WTC11 (cell line): Measurements from ENCODE around the gene ANKRD11. TPM values are rescaled to one million over a fixed set of nuclear protein-coding genes. Genes with fewer than 3 reads are reported as not detected.
A peak's percentile ranks its signal among the peaks of the same experiment; 100 is the strongest.

ENCODE experiments used
- ATAC-seq: fragments of 200-7000 bp; cut with Tn5 transposase; 2 replicates; pipeline ENCODE4 v1.10.0; 2021; ENCODE audit warnings: mild to moderate bottlenecking, moderate library complexity
- CTCF ChIA-PET: fragments of 300-600 bp; sonication (Branson Sonifier 250); formaldehyde crosslinking; loops from one replicate; lab custom pipeline; 2021; ENCODE audit warnings: antibody characterized with exemption; lab: Charles Lee
- POLR2A ChIA-PET: fragments of 350-600 bp; sonication (Branson Sonifier 250); formaldehyde crosslinking; loops from one replicate; lab custom pipeline; 2021; ENCODE audit warnings: antibody characterized with exemption; lab: Charles Lee
- DNase-seq: peaks from one replicate; pipeline ENCODE4 v3.0.0; 2021; ENCODE audit warnings: low spot score
- H3K27ac Mint-ChIP-seq: 2 replicates; pipeline ENCODE4 v1.8.0; 2021; ENCODE audit warnings: mixed read lengths
- H3K27me3 Mint-ChIP-seq: 2 replicates; pipeline ENCODE4 v1.8.0; 2021; ENCODE audit warnings: low read depth, mild to moderate bottlenecking, moderate library complexity, mixed read lengths
- H3K36me3 Mint-ChIP-seq: 2 replicates; pipeline ENCODE4 v1.8.0; 2021; ENCODE audit warnings: mixed read lengths
- H3K4me1 Mint-ChIP-seq: 2 replicates; pipeline ENCODE4 v1.8.0; 2022; ENCODE audit warnings: mixed read lengths
- H3K4me3 Mint-ChIP-seq: 2 replicates; pipeline ENCODE4 v1.8.0; 2021; ENCODE audit warnings: mild to moderate bottlenecking, moderate library complexity, mixed read lengths
- H3K9me3 Mint-ChIP-seq: 2 replicates; pipeline ENCODE4 v1.8.0; 2021; ENCODE audit warnings: mixed read lengths
- CBFB ChIP-seq: sonication (generic); formaldehyde crosslinking; IDR thresholded peaks from 2 replicates; pipeline ENCODE4 v1.8.1; 2022; ENCODE audit warnings: mild to moderate bottlenecking, low read depth, missing genetic modification reagents
- GABPB1 ChIP-seq: sonication (generic); formaldehyde crosslinking; IDR thresholded peaks from 2 replicates; pipeline ENCODE4 v1.8.1; 2023; ENCODE audit warnings: mild to moderate bottlenecking, missing genetic modification reagents
- JUN ChIP-seq: sonication (generic); formaldehyde crosslinking; IDR thresholded peaks from 2 replicates; pipeline ENCODE4 v1.8.0; 2023; ENCODE audit warnings: mild to moderate bottlenecking, missing genetic modification reagents
- NR2C2 ChIP-seq: sonication (generic); formaldehyde crosslinking; IDR thresholded peaks from 2 replicates; pipeline ENCODE4 v1.8.0; 2022; ENCODE audit warnings: mild to moderate bottlenecking, missing genetic modification reagents
- OVOL2 ChIP-seq: fragments of 250-450 bp; sonication (Bioruptor Pico); IDR thresholded peaks from 2 replicates; pipeline ENCODE4 v1.9.0; 2021; ENCODE audit warnings: mild to moderate bottlenecking, borderline replicate concordance
- SP1 ChIP-seq: sonication (generic); formaldehyde crosslinking; conservative IDR thresholded peaks from 2 replicates; pipeline ENCODE4 v1.8.1; 2022; ENCODE audit warnings: missing genetic modification reagents
- TEAD1 ChIP-seq: sonication (generic); formaldehyde crosslinking; IDR thresholded peaks from 2 replicates; pipeline ENCODE4 v1.8.0; 2022; ENCODE audit warnings: mild to moderate bottlenecking, missing genetic modification reagents
- ZNF138 ChIP-seq: sonication (generic); formaldehyde crosslinking; conservative IDR thresholded peaks from 2 replicates; pipeline ENCODE4 v1.8.1; 2022; ENCODE audit warnings: mild to moderate bottlenecking, moderate library complexity, missing genetic modification reagents
- ZNF219 ChIP-seq: sonication (generic); formaldehyde crosslinking; IDR thresholded peaks from 2 replicates; pipeline ENCODE4 v1.8.0; 2023; ENCODE audit warnings: missing genetic modification reagents, mild to moderate bottlenecking, borderline replicate concordance
- ZNF396 ChIP-seq: fragments of 250-450 bp; sonication (Bioruptor Pico); IDR thresholded peaks from 2 replicates; pipeline ENCODE4 v1.8.0; 2021; ENCODE audit warnings: mild to moderate bottlenecking, moderate library complexity, borderline replicate concordance
- ZNF416 ChIP-seq: fragments of 250-450 bp; sonication (Bioruptor Pico); IDR thresholded peaks from 2 replicates; pipeline ENCODE4 v1.9.0; 2021; ENCODE audit warnings: mild to moderate bottlenecking, inconsistent platforms
- total RNA-seq: library from RNA; stranded (reverse); gene quantifications from 3 replicates; pipeline ENCODE4 v1.2.3, GENCODE V29; 2021
- TF ChIP-seq, protein P1 (sequence below): sonication (generic); formaldehyde crosslinking; IDR thresholded peaks from 2 replicates; pipeline ENCODE4 v1.8.1; 2022; ENCODE audit warnings: missing genetic modification reagents, borderline replicate concordance
- TF ChIP-seq, protein P2 (sequence below): sonication (generic); formaldehyde crosslinking; IDR thresholded peaks from 2 replicates; pipeline ENCODE4 v1.8.1; 2023; ENCODE audit warnings: mild to moderate bottlenecking, missing genetic modification reagents, borderline replicate concordance
- TF ChIP-seq, protein P3 (sequence below): fragments of 250-450 bp; sonication (Bioruptor Pico); IDR thresholded peaks from 2 replicates; pipeline ENCODE4 v1.9.0; 2021; ENCODE audit warnings: mild to moderate bottlenecking, borderline replicate concordance
- TF ChIP-seq, protein P4 (sequence below): fragments of 250-450 bp; sonication (Bioruptor Pico); IDR thresholded peaks from 2 replicates; pipeline ENCODE4 v1.8.0; 2021; ENCODE audit warnings: mild to moderate bottlenecking
- TF ChIP-seq, protein P5 (sequence below): fragments of 250-450 bp; sonication (Bioruptor Pico); IDR thresholded peaks from 2 replicates; pipeline ENCODE4 v1.9.0; 2021; ENCODE audit warnings: mild to moderate bottlenecking
- TF ChIP-seq, protein P6 (sequence below): sonication (generic); formaldehyde crosslinking; IDR thresholded peaks from 2 replicates; pipeline ENCODE4 v1.8.1; 2023; ENCODE audit warnings: mild to moderate bottlenecking, missing genetic modification reagents, moderate library complexity
- TF ChIP-seq, protein P7 (sequence below): sonication (generic); formaldehyde crosslinking; IDR thresholded peaks from 2 replicates; pipeline ENCODE4 v1.8.0; 2022; ENCODE audit warnings: missing genetic modification reagents
- TF ChIP-seq, protein P8 (sequence below): sonication (generic); formaldehyde crosslinking; IDR thresholded peaks from 2 replicates; pipeline ENCODE4 v1.8.1; 2023; ENCODE audit warnings: mild to moderate bottlenecking, moderate library complexity, missing genetic modification reagents

ANKRD11 gene
- total RNA-seq, 1 experiment from 2014 or later, result 184 TPM

DNA sequence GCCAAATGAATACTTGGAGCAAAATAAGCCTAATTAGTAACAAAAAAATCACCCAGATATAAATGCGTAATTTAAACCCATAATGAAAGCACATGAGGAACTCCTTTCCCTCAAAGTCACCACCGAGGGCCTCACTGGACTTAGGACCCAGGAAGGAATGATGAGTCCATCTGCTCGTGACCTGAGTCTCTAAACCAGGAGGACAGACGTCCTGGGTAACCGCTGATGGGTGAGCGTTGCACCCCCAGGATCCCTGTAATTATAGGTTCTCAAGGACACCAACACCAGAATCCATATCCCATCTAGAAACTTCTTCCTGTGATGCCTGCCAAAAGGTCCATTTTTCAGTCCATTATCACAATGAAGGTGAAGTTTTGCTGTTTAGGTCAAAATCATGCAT is 151.5 kb downstream of the ANKRD11 start:
- H3K4me1 Mint-ChIP-seq, result peaks cover 43% of the 10 kb centered on the region
- no peak for ATAC-seq
- no peaks in the 10 kb centered on the region for H3K27me3 Mint-ChIP-seq
- H3K9me3 Mint-ChIP-seq, result no peaks in the 10 kb centered on the region
- CTCF ChIA-PET, result interaction anchor here (0.6 kb wide), 1 partner anchor 30 kb away, joined by 3 read pairs; no protein-coding TSS in a partner anchor
- H3K4me3 Mint-ChIP-seq, result no peak overlapping the region
- TF ChIP-seq, protein P1, sequence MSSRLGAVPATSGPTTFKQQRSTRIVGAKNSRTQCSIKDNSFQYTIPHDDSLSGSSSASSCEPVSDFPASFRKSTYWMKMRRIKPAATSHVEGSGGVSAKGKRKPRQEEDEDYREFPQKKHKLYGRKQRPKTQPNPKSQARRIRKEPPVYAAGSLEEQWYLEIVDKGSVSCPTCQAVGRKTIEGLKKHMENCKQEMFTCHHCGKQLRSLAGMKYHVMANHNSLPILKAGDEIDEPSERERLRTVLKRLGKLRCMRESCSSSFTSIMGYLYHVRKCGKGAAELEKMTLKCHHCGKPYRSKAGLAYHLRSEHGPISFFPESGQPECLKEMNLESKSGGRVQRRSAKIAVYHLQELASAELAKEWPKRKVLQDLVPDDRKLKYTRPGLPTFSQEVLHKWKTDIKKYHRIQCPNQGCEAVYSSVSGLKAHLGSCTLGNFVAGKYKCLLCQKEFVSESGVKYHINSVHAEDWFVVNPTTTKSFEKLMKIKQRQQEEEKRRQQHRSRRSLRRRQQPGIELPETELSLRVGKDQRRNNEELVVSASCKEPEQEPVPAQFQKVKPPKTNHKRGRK (CRISPR knock-in tag), result no peak
- TF ChIP-seq ZNF416 (CRISPR knock-in tag), result no peak
- TF ChIP-seq JUN (CRISPR knock-in tag), result no peak
- no peak for TF ChIP-seq TEAD1
- TF ChIP-seq ZNF396 (CRISPR knock-in tag), result no peak
- TF ChIP-seq, protein P2, sequence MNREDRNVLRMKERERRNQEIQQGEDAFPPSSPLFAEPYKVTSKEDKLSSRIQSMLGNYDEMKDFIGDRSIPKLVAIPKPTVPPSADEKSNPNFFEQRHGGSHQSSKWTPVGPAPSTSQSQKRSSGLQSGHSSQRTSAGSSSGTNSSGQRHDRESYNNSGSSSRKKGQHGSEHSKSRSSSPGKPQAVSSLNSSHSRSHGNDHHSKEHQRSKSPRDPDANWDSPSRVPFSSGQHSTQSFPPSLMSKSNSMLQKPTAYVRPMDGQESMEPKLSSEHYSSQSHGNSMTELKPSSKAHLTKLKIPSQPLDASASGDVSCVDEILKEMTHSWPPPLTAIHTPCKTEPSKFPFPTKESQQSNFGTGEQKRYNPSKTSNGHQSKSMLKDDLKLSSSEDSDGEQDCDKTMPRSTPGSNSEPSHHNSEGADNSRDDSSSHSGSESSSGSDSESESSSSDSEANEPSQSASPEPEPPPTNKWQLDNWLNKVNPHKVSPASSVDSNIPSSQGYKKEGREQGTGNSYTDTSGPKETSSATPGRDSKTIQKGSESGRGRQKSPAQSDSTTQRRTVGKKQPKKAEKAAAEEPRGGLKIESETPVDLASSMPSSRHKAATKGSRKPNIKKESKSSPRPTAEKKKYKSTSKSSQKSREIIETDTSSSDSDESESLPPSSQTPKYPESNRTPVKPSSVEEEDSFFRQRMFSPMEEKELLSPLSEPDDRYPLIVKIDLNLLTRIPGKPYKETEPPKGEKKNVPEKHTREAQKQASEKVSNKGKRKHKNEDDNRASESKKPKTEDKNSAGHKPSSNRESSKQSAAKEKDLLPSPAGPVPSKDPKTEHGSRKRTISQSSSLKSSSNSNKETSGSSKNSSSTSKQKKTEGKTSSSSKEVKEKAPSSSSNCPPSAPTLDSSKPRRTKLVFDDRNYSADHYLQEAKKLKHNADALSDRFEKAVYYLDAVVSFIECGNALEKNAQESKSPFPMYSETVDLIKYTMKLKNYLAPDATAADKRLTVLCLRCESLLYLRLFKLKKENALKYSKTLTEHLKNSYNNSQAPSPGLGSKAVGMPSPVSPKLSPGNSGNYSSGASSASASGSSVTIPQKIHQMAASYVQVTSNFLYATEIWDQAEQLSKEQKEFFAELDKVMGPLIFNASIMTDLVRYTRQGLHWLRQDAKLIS (CRISPR knock-in tag), result no peak
- TF ChIP-seq, protein P3, sequence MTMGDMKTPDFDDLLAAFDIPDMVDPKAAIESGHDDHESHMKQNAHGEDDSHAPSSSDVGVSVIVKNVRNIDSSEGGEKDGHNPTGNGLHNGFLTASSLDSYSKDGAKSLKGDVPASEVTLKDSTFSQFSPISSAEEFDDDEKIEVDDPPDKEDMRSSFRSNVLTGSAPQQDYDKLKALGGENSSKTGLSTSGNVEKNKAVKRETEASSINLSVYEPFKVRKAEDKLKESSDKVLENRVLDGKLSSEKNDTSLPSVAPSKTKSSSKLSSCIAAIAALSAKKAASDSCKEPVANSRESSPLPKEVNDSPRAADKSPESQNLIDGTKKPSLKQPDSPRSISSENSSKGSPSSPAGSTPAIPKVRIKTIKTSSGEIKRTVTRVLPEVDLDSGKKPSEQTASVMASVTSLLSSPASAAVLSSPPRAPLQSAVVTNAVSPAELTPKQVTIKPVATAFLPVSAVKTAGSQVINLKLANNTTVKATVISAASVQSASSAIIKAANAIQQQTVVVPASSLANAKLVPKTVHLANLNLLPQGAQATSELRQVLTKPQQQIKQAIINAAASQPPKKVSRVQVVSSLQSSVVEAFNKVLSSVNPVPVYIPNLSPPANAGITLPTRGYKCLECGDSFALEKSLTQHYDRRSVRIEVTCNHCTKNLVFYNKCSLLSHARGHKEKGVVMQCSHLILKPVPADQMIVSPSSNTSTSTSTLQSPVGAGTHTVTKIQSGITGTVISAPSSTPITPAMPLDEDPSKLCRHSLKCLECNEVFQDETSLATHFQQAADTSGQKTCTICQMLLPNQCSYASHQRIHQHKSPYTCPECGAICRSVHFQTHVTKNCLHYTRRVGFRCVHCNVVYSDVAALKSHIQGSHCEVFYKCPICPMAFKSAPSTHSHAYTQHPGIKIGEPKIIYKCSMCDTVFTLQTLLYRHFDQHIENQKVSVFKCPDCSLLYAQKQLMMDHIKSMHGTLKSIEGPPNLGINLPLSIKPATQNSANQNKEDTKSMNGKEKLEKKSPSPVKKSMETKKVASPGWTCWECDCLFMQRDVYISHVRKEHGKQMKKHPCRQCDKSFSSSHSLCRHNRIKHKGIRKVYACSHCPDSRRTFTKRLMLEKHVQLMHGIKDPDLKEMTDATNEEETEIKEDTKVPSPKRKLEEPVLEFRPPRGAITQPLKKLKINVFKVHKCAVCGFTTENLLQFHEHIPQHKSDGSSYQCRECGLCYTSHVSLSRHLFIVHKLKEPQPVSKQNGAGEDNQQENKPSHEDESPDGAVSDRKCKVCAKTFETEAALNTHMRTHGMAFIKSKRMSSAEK (CRISPR knock-in tag), result no peak
- TF ChIP-seq, protein P4, sequence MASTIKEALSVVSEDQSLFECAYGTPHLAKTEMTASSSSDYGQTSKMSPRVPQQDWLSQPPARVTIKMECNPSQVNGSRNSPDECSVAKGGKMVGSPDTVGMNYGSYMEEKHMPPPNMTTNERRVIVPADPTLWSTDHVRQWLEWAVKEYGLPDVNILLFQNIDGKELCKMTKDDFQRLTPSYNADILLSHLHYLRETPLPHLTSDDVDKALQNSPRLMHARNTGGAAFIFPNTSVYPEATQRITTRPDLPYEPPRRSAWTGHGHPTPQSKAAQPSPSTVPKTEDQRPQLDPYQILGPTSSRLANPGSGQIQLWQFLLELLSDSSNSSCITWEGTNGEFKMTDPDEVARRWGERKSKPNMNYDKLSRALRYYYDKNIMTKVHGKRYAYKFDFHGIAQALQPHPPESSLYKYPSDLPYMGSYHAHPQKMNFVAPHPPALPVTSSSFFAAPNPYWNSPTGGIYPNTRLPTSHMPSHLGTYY (CRISPR knock-in tag), result no peak
- TF ChIP-seq, protein P5, sequence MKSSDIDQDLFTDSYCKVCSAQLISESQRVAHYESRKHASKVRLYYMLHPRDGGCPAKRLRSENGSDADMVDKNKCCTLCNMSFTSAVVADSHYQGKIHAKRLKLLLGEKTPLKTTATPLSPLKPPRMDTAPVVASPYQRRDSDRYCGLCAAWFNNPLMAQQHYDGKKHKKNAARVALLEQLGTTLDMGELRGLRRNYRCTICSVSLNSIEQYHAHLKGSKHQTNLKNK (CRISPR knock-in tag), result no peak
- no peak for TF ChIP-seq OVOL2 (CRISPR knock-in tag)
- TF ChIP-seq CBFB (CRISPR knock-in tag), result no peak
- TF ChIP-seq SP1, result no peak
- TF ChIP-seq, protein P6, sequence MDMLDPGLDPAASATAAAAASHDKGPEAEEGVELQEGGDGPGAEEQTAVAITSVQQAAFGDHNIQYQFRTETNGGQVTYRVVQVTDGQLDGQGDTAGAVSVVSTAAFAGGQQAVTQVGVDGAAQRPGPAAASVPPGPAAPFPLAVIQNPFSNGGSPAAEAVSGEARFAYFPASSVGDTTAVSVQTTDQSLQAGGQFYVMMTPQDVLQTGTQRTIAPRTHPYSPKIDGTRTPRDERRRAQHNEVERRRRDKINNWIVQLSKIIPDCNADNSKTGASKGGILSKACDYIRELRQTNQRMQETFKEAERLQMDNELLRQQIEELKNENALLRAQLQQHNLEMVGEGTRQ (CRISPR knock-in tag), result no peak
- TF ChIP-seq ZNF138 (CRISPR knock-in tag), result no peak
- TF ChIP-seq, protein P7, sequence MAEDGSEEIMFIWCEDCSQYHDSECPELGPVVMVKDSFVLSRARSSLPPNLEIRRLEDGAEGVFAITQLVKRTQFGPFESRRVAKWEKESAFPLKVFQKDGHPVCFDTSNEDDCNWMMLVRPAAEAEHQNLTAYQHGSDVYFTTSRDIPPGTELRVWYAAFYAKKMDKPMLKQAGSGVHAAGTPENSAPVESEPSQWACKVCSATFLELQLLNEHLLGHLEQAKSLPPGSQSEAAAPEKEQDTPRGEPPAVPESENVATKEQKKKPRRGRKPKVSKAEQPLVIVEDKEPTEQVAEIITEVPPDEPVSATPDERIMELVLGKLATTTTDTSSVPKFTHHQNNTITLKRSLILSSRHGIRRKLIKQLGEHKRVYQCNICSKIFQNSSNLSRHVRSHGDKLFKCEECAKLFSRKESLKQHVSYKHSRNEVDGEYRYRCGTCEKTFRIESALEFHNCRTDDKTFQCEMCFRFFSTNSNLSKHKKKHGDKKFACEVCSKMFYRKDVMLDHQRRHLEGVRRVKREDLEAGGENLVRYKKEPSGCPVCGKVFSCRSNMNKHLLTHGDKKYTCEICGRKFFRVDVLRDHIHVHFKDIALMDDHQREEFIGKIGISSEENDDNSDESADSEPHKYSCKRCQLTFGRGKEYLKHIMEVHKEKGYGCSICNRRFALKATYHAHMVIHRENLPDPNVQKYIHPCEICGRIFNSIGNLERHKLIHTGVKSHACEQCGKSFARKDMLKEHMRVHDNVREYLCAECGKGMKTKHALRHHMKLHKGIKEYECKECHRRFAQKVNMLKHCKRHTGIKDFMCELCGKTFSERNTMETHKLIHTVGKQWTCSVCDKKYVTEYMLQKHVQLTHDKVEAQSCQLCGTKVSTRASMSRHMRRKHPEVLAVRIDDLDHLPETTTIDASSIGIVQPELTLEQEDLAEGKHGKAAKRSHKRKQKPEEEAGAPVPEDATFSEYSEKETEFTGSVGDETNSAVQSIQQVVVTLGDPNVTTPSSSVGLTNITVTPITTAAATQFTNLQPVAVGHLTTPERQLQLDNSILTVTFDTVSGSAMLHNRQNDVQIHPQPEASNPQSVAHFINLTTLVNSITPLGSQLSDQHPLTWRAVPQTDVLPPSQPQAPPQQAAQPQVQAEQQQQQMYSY, result no peak
- TF ChIP-seq ZNF219 (CRISPR knock-in tag), result no peak
- no peak for TF ChIP-seq GABPB1
- TF ChIP-seq NR2C2 (CRISPR knock-in tag), result no peak
- TF ChIP-seq, protein P8, sequence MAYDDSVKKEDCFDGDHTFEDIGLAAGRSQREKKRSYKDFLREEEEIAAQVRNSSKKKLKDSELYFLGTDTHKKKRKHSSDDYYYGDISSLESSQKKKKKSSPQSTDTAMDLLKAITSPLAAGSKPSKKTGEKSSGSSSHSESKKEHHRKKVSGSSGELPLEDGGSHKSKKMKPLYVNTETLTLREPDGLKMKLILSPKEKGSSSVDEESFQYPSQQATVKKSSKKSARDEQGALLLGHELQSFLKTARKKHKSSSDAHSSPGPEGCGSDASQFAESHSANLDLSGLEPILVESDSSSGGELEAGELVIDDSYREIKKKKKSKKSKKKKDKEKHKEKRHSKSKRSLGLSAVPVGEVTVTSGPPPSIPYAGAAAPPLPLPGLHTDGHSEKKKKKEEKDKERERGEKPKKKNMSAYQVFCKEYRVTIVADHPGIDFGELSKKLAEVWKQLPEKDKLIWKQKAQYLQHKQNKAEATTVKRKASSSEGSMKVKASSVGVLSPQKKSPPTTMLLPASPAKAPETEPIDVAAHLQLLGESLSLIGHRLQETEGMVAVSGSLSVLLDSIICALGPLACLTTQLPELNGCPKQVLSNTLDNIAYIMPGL (CRISPR knock-in tag), result no peak
- TF ChIP-seq, all 79 proteins: peak for 0
- DNase-seq, result no peak
- POLR2A ChIA-PET, result interaction anchor here (0.6 kb wide), 1 partner anchor 44 kb away, joined by 6 read pairs; no protein-coding TSS in a partner anchor
- peak overlapping the region; percentile 77 for H3K27ac Mint-ChIP-seq
- H3K36me3 Mint-ChIP-seq, result no peaks in the 10 kb centered on the region
